Measurements from ENCODE around the gene EVC. TPM values are rescaled to one million over a fixed set of nuclear protein-coding genes. Genes with fewer than 3 reads are reported as not detected.
A peak's percentile ranks its signal among the peaks of the same experiment; 100 is the strongest.

EVC gene
- total and polyA plus RNA-seq, 2 donors (not counting 1 experiment from before 2014, with no cell fraction given) = 4.9 to 39.0 TPM

DNA sequence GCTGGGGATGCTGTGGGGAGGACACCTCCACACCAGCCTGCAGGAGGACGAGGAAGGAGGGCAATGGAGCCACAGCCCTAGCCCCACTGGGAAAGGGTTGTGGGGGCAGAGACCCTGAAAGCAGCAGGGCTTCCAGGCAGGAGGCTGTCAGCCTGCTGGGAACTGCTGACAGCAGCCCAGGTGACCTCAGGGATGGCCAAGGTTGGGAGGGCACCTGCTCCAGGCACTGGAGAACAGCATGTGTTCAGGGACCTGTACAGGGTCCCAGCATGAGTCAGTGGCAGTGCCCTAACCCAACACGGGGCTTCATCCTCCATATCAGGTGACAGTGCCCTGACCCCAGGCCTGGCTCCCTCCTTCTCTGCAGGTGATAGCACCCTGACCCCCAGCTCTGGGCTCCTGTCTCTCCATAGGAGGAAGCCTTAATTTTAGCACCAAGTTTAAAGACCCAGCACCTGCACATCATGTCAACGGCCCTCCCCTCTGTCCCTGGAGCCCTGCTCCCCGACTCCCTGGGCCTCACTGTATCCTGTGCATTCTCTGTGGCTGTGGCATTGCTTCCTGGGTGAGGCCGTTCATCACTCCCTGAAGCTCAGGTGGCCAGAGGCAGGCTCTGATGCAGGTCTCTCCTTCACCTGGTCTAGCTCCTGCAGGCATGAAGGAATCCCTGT is 115.6 kb downstream of the EVC start:
- Histone ChIP-seq H2AFZ (ENCODE audit: low read length) (no peak overlapping the region), H4K20me1 (ENCODE audit: control insufficient read depth, extremely low read depth, insufficient read depth, low read length) (no peaks in the 10 kb centered on the region), H3K4me3 (replicated peaks in 1 of 4; ENCODE audit: control extremely low read depth in 1 of 4, insufficient read depth in 1 of 4, low read depth in 3 of 4, low read length in 4 of 4) (no peak overlapping the region), H3K4me2 (ENCODE audit: extremely low read depth, insufficient read depth, low read length) (no peak overlapping the region), H3K9ac (ENCODE audit: insufficient read depth, low read length) (no peak overlapping the region), H3K9me3 (ENCODE audit: control insufficient read depth, insufficient read depth, low read depth, low read length) (no peaks in the 10 kb centered on the region), H3K36me3 (ENCODE audit: control insufficient read depth, insufficient read depth, low read length) (peaks cover 5% of the 10 kb centered on the region), H3K79me2 (ENCODE audit: control insufficient read depth, insufficient read depth, low read length) (no peaks in the 10 kb centered on the region), H3K27me3 (ENCODE audit: control insufficient read depth, insufficient read depth, low read length) (no peaks in the 10 kb centered on the region), H3K27ac (ENCODE audit: insufficient read depth, low read length) (no peak overlapping the region), H3K4me1 (ENCODE audit: control insufficient read depth, extremely low read depth, insufficient read depth, low read length) (peaks cover 6% of the 10 kb centered on the region)
- TF ChIP-seq, protein P1, sequence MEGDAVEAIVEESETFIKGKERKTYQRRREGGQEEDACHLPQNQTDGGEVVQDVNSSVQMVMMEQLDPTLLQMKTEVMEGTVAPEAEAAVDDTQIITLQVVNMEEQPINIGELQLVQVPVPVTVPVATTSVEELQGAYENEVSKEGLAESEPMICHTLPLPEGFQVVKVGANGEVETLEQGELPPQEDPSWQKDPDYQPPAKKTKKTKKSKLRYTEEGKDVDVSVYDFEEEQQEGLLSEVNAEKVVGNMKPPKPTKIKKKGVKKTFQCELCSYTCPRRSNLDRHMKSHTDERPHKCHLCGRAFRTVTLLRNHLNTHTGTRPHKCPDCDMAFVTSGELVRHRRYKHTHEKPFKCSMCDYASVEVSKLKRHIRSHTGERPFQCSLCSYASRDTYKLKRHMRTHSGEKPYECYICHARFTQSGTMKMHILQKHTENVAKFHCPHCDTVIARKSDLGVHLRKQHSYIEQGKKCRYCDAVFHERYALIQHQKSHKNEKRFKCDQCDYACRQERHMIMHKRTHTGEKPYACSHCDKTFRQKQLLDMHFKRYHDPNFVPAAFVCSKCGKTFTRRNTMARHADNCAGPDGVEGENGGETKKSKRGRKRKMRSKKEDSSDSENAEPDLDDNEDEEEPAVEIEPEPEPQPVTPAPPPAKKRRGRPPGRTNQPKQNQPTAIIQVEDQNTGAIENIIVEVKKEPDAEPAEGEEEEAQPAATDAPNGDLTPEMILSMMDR (conservative IDR thresholded peaks at IDR 0.05 in 1 of 2, IDR thresholded peaks at IDR 0.05 in 1 of 2; ENCODE audit: low read depth in 1 of 2, low read length in 2 of 2) = no peak
- no peak for TF ChIP-seq EZH2 (IDR thresholded peaks at IDR 0.05; ENCODE audit: low read length, missing control alignments)
- DNase-seq (ENCODE audit: low read depth in 2 of 2) = no peak

DNA sequence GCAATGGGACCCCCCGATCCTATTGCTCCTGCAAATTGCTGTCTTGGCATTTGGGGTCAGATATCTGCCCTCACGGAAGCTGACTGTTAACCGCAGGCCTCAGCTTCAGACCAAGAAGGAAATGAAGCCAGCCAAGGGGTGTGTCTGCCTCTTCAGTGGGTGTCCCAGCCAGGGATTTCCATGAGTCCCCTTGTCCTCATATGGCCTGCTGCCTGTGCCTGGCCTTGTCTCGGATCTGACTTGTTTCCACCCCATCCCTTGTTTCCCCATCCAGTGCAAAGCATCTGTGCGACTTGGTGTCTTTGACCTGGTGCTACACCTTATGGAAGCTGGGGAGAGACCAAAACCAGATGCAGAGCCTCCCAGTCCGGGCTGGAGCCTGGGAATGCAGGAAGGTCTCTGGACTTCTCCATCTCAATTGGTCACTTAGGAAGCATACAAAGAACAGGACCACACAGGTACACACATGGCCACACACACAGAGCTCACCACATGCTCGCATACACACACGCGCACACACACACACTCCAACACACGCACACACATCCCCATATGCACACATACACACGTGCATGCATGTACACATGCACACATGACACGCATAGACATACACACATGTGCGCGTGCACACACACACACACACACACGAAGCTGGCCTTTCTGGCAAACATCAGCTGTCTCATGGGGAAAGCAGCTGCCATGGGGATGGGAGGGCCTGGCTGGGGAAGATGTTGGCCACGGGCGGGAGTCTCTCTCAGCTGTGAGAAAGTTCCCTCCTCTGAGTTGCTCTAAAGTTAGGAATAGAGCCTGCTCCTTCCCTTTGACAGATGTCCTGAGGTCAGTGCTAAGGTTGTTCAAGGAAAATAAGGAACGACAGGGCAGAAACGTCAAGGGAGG is 116.4 kb downstream of the EVC start:
- no peak overlapping the region for H3K27ac ChIP-seq (ENCODE audit: insufficient read depth, low read length)
- peak; percentile 28 to 32 for DNase-seq (ENCODE audit: low read depth in 2 of 2)

DNA sequence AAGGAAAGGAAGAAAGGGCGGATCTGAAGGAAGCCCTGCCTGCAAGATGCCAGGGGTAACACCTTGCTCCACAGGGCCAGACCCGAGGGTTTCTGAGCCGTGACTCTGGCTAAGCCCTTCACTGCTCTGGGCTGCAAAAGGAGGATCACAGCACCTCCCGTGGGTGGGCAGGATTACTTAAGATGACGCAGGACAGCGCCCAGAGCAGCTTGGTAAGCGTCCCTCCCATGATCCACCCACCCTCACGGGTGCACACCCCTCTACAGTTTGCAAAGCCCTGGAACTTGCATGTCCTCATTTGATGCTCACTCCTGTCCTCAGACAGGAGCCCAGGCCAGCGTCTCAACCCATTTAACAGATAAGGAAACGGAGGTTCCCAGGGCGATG is 117.0 kb downstream of the EVC start:
- H2AFZ ChIP-seq (ENCODE audit: low read length) = no peak overlapping the region
- peaks cover 2% of the 10 kb centered on the region for H3K36me3 ChIP-seq (ENCODE audit: control insufficient read depth, insufficient read depth, low read length)
- no peak for TF ChIP-seq EZH2 (IDR thresholded peaks at IDR 0.05; ENCODE audit: low read length, missing control alignments)
- no peaks in the 10 kb centered on the region for H3K79me2 ChIP-seq (ENCODE audit: control insufficient read depth, insufficient read depth, low read length)
- H3K27ac ChIP-seq (ENCODE audit: insufficient read depth, low read length) = no peak overlapping the region
- H3K4me2 ChIP-seq (ENCODE audit: extremely low read depth, insufficient read depth, low read length) = no peak overlapping the region
- H3K4me1 ChIP-seq (ENCODE audit: control insufficient read depth, extremely low read depth, insufficient read depth, low read length) = peaks cover 6% of the 10 kb centered on the region
- no peaks in the 10 kb centered on the region for H3K27me3 ChIP-seq (ENCODE audit: control insufficient read depth, insufficient read depth, low read length)
- H3K4me3 ChIP-seq (replicated peaks in 1 of 4; ENCODE audit: control extremely low read depth in 1 of 4, insufficient read depth in 1 of 4, low read depth in 3 of 4, low read length in 4 of 4) = no peak overlapping the region
- no peaks in the 10 kb centered on the region for H4K20me1 ChIP-seq (ENCODE audit: control insufficient read depth, extremely low read depth, insufficient read depth, low read length)
- H3K9me3 ChIP-seq (ENCODE audit: control insufficient read depth, insufficient read depth, low read depth, low read length) = no peaks in the 10 kb centered on the region
- no peak for DNase-seq (ENCODE audit: low read depth in 2 of 2)
- H3K9ac ChIP-seq (ENCODE audit: insufficient read depth, low read length) = no peak overlapping the region

More for the DNA sequence above, 116.4 kb downstream of the EVC start:
- H3K36me3 ChIP-seq (ENCODE audit: control insufficient read depth, insufficient read depth, low read length) = peaks cover 2% of the 10 kb centered on the region
- no peak overlapping the region for H3K9ac ChIP-seq (ENCODE audit: insufficient read depth, low read length)
- H3K4me1 ChIP-seq (ENCODE audit: control insufficient read depth, extremely low read depth, insufficient read depth, low read length) = peaks cover 6% of the 10 kb centered on the region
- H3K27me3 ChIP-seq (ENCODE audit: control insufficient read depth, insufficient read depth, low read length) = no peaks in the 10 kb centered on the region
- no peaks in the 10 kb centered on the region for H3K79me2 ChIP-seq (ENCODE audit: control insufficient read depth, insufficient read depth, low read length)
- no peaks in the 10 kb centered on the region for H4K20me1 ChIP-seq (ENCODE audit: control insufficient read depth, extremely low read depth, insufficient read depth, low read length)
- H3K4me2 ChIP-seq (ENCODE audit: extremely low read depth, insufficient read depth, low read length) = no peak overlapping the region
- TF ChIP-seq, protein P1 (conservative IDR thresholded peaks at IDR 0.05 in 1 of 2, IDR thresholded peaks at IDR 0.05 in 1 of 2; ENCODE audit: low read depth in 1 of 2, low read length in 2 of 2) = no peak
- TF ChIP-seq EZH2 (IDR thresholded peaks at IDR 0.05; ENCODE audit: low read length, missing control alignments) = no peak
- no peak overlapping the region for H3K4me3 ChIP-seq (replicated peaks in 1 of 4; ENCODE audit: control extremely low read depth in 1 of 4, insufficient read depth in 1 of 4, low read depth in 3 of 4, low read length in 4 of 4)
- H3K9me3 ChIP-seq (ENCODE audit: control insufficient read depth, insufficient read depth, low read depth, low read length) = no peaks in the 10 kb centered on the region
- H2AFZ ChIP-seq (ENCODE audit: low read length) = no peak overlapping the region

All from fibroblast of lung (primary cell).